B cell (primary cell): ENCODE data around the gene ZP3. TPM values are rescaled to one million over a fixed set of nuclear protein-coding genes. Genes with fewer than 3 reads are reported as not detected.
"Not testable (repeated sequence)": the region's sequence is repeated elsewhere in the genome, so short reads cannot be mapped to it uniquely, and the experiment has no call there.

Experiments used
- ATAC-seq: fragments of 200-7000 bp; cut with Tn5 transposase; one replicate; pipeline ENCODE4 v1.10.0; 2021; ENCODE audit warnings: low read depth, mild to moderate bottlenecking, moderate number of reproducible peaks, moderate library complexity
- CTCF ChIA-PET: fragments of 350-600 bp; sonication (Branson Sonifier 250); formaldehyde crosslinking; loops from one replicate; lab custom pipeline; 2021; ENCODE audit warnings: antibody characterized with exemption, inconsistent platforms; lab: Charles Lee
- POLR2A ChIA-PET: fragments of 350-600 bp; sonication (Branson Sonifier 250); formaldehyde crosslinking; loops from one replicate; lab custom pipeline; 2021; ENCODE audit warnings: antibody characterized with exemption; lab: Charles Lee
- DNase-seq: peaks from one replicate; pipeline ENCODE4 v3.0.0; 2013
- H2AFZ ChIP-seq: 2 replicates; pipeline ENCODE4 v1.6.1; 2012; ENCODE audit warnings: mild to moderate bottlenecking, low read depth, low read length; ENCODE audit not compliant: insufficient read depth, poor library complexity, severe bottlenecking
- H3K27ac ChIP-seq, 2 donors: 1 replicate in 1 of 2; 2 replicates in 1 of 2; pipeline ENCODE4 v1.5.1; 2012 to 2013; ENCODE audit warnings: low read length in 2 of 2, mild to moderate bottlenecking in 2 of 2, moderate library complexity in 1 of 2
- H3K27me3 ChIP-seq, 4 experiments: fragments of 200-600 bp in 1 of 4; sonication (generic) in 1 of 4; replicated peaks in 1 of 4; 1 replicate in 2 of 4; 2 replicates in 2 of 4; pipeline versions ENCODE4 v1.6.1 to v1.7.0; 2013 to 2016; ENCODE audit warnings: low read length in 3 of 4, mild to moderate bottlenecking in 2 of 4, mixed read lengths in 1 of 4, moderate library complexity in 1 of 4; ENCODE audit not compliant: insufficient read depth in 4 of 4, control insufficient read depth in 3 of 4; ENCODE audit errors: control extremely low read depth in 1 of 4
- H3K36me3 ChIP-seq, 2 experiments: replicated peaks in 1 of 2; 1 replicate in 1 of 2; 2 replicates in 1 of 2; pipeline versions ENCODE4 v1.6.1 to v1.7.1; 2013; ENCODE audit warnings: low read length in 1 of 2; ENCODE audit not compliant: insufficient read depth in 2 of 2, control insufficient read depth in 1 of 2; ENCODE audit errors: control extremely low read depth in 1 of 2, extremely low read depth in 1 of 2
- H3K4me1 ChIP-seq, 2 donors: fragments of 200-600 bp in 1 of 2; sonication (generic) in 1 of 2; 1 replicate in 1 of 2; 2 replicates in 1 of 2; pipeline versions ENCODE4 v1.5.1 to v1.6.1; 2013 to 2017; ENCODE audit warnings: low read length in 2 of 2; ENCODE audit not compliant: control insufficient read depth in 2 of 2, insufficient read depth in 2 of 2
- H3K4me2 ChIP-seq: replicated peaks from 2 replicates; pipeline ENCODE3; 2012; ENCODE audit warnings: mild to moderate bottlenecking, low read depth, low read length; ENCODE audit not compliant: poor library complexity, severe bottlenecking
- H3K4me3 ChIP-seq, 5 experiments: fragments of 200-600 bp in 1 of 5; sonication (generic) in 1 of 5; 1 replicate in 3 of 5; 2 replicates in 2 of 5; pipeline versions ENCODE4 v1.5.1 to v1.7.0; 2011 to 2016; ENCODE audit warnings: low read length in 4 of 5, mild to moderate bottlenecking in 4 of 5, low read depth in 2 of 5, control low read depth in 1 of 5, moderate library complexity in 1 of 5; ENCODE audit not compliant: insufficient read depth in 1 of 5; ENCODE audit errors: control extremely low read depth in 1 of 5, extremely low read depth in 1 of 5
- H3K79me2 ChIP-seq: fragments of 200-600 bp; sonication (generic); one replicate; pipeline ENCODE4 v1.6.0; 2016; ENCODE audit warnings: low read length; ENCODE audit not compliant: control insufficient read depth, insufficient read depth
- H3K9ac ChIP-seq: fragments of 200-600 bp; sonication (generic); 2 replicates; pipeline ENCODE4 v1.6.1; 2017; ENCODE audit warnings: mild to moderate bottlenecking, low read length, moderate library complexity
- H3K9me3 ChIP-seq, 3 donors: one replicate each; pipeline versions ENCODE4 v1.6.1 to v1.7.1; 2013; ENCODE audit warnings: low read length in 2 of 3; ENCODE audit not compliant: control insufficient read depth in 2 of 3, insufficient read depth in 1 of 3; ENCODE audit errors: control extremely low read depth in 1 of 3
- H4K20me1 ChIP-seq: 2 replicates; pipeline ENCODE4 v1.6.0; 2012; ENCODE audit warnings: mild to moderate bottlenecking, low read length; ENCODE audit not compliant: insufficient read depth, control insufficient read depth, poor library complexity, severe bottlenecking
- H3K27ac Mint-ChIP-seq: one replicate; pipeline ENCODE4 v1.8.0; 2021; ENCODE audit warnings: mixed read lengths
- H3K27me3 Mint-ChIP-seq: one replicate; pipeline ENCODE4 v1.8.0; 2021; ENCODE audit warnings: mixed read lengths
- H3K4me1 Mint-ChIP-seq: one replicate; pipeline ENCODE4 v1.8.0; 2021; ENCODE audit warnings: mixed read lengths
- H3K4me3 Mint-ChIP-seq: one replicate; pipeline ENCODE4 v1.8.0; 2021; ENCODE audit warnings: mixed read lengths
- H3K9me3 Mint-ChIP-seq: one replicate; pipeline ENCODE4 v1.8.0; 2022; ENCODE audit warnings: mixed read lengths; ENCODE audit not compliant: insufficient read depth
- EZH2 ChIP-seq: IDR thresholded peaks from 2 replicates; pipeline ENCODE4 v1.6.1; 2012; ENCODE audit warnings: borderline replicate concordance, low read depth, mild to moderate bottlenecking, moderate library complexity, low read length; ENCODE audit not compliant: insufficient read depth, poor library complexity, severe bottlenecking
- WGBS: methylation state at CpG from one replicate; pipeline ENCODE4 v1.1.5; 2013; ENCODE audit warnings: missing lambda C conversion rate; ENCODE audit not compliant: insufficient coverage; 5-methylcytosine and 5-hydroxymethylcytosine counted together
- intact Hi-C: fragments of 100-400 bp; cut with micrococcal nuclease; formaldehyde crosslinking; loops from one replicate; pipeline ENCODE4 v1.10.0; 2022
- polyA plus RNA-seq: library from polyadenylated mRNA; depleted of rRNA; stranded (reverse); fragments of >200 nt; gene quantifications from 2 replicates; pipeline ENCODE4 v1.2.3, GENCODE V29; 2012
- total RNA-seq, 2 donors: library from RNA; stranded (reverse); fragments of 120-200 nt in 1 of 2; gene quantifications; 1 replicate in 1 of 2; 2 replicates in 1 of 2; pipeline versions ENCODE4 v1.2.3 to v1.2.4, GENCODE V29; 2013 to 2022

Gene ZP3
- total and polyA plus RNA-seq, 2 donors (not counting 1 experiment from before 2014, with no cell fraction given) = 0.64 to 4.4 TPM

GRCh38 chr7:76421097-76421496 is 3.7 kb upstream of the ZP3 start:
- H2AFZ ChIP-seq, H3K4me3 ChIP-seq, H3K27me3 Mint-ChIP-seq, CTCF ChIA-PET, POLR2A ChIA-PET, H3K27ac Mint-ChIP-seq, H4K20me1 ChIP-seq, H3K9ac ChIP-seq, DNase-seq, H3K27me3 ChIP-seq, H3K79me2 ChIP-seq, H3K4me1 Mint-ChIP-seq, H3K4me2 ChIP-seq, H3K9me3 Mint-ChIP-seq, intact Hi-C loops, H3K9me3 ChIP-seq, ATAC-seq, H3K27ac ChIP-seq, H3K4me3 Mint-ChIP-seq, H3K4me1 ChIP-seq, H3K36me3 ChIP-seq: not testable (repeated sequence)
- WGBS = 90% methylated on average over 5 of the region's 6 CpGs

GRCh38 chr7:76423666-76424412 is 911 bp upstream of the ZP3 start:
- H3K9ac ChIP-seq = no peak overlapping the region
- DNase-seq (no peak), ATAC-seq (no peak)
- H3K79me2 ChIP-seq = no peaks in the 10 kb centered on the region
- H3K4me3 Mint-ChIP-seq = no peak overlapping the region
- H3K27ac Mint-ChIP-seq = no peak overlapping the region
- H3K4me2 ChIP-seq = no peak overlapping the region
- no peaks in the 10 kb centered on the region for H3K4me1 ChIP-seq
- H3K9me3 Mint-ChIP-seq = no peaks in the 10 kb centered on the region
- H3K36me3 ChIP-seq = no peaks in the 10 kb centered on the region
- H3K9me3 ChIP-seq = no peaks in the 10 kb centered on the region
- WGBS = 89% methylated on average over 15 of the region's 15 CpGs
- H3K4me3 ChIP-seq = no peak overlapping the region
- H3K27me3 ChIP-seq = no peaks in the 10 kb centered on the region
- no peak overlapping the region for H3K27ac ChIP-seq
- intact Hi-C loops = no loop called here
- H3K27me3 Mint-ChIP-seq = peaks cover 9% of the 10 kb centered on the region
- H2AFZ ChIP-seq = no peak overlapping the region
- no peaks in the 10 kb centered on the region for H4K20me1 ChIP-seq
- ChIA-PET CTCF (no interaction called here), POLR2A (no interaction called here)
- no peak for TF ChIP-seq EZH2
- H3K4me1 Mint-ChIP-seq = no peaks in the 10 kb centered on the region
